DMS114 treated with DMSO at 0.1 percent for 48 hours (cell line): Measurements from ENCODE around the gene AMBRA1.

Experiments used
- DNase-seq: peaks from one replicate; lab custom pipeline; 2025; ENCODE audit not compliant: unreplicated experiment; lab: John Stamatoyannopoulos, UW

AMBRA1 gene

GRCh38 chr11:46408407-46408986 lies 185.3 kb downstream of the AMBRA1 start:
- no peak for DNase-seq

GRCh38 chr11:46407635-46408034 lies 186.2 kb downstream of the AMBRA1 start:
- DNase-seq = no peak

GRCh38 chr11:46404476-46405017 lies 189.3 kb downstream of the AMBRA1 start:
- no peak for DNase-seq

- DNase-seq = no peak
These were observed 190.6 kb downstream of the AMBRA1 start for GRCh38 chr11:46402957-46403902.

GRCh38 chr11:46397526-46397925 lies 196.3 kb downstream of the AMBRA1 start:
- DNase-seq = no peak

GRCh38 chr11:46393759-46394158 lies 200.1 kb downstream of the AMBRA1 start:
- no peak for DNase-seq

GRCh38 chr11:46393231-46393616 lies 200.6 kb downstream of the AMBRA1 start:
- DNase-seq = no peak

GRCh38 chr11:46392421-46393230 lies 201.2 kb downstream of the AMBRA1 start:
- peak; percentile 13 for DNase-seq

- DNase-seq = peak; percentile 31
These were observed 202.0 kb downstream of the AMBRA1 start, which contains the start of gene CHRM4 for GRCh38 chr11:46391578-46392420. CHRM4 (minus strand) TSS chr11:46391776; CDS start chr11:46386557, 5,219 bp downstream.

- no peak for DNase-seq
These were observed 202.6 kb downstream of the AMBRA1 start for GRCh38 chr11:46391186-46391577.

GRCh38 chr11:46390331-46391171 lies 203.3 kb downstream of the AMBRA1 start:
- DNase-seq = no peak

GRCh38 chr11:46389450-46390330 lies 204.1 kb downstream of the AMBRA1 start:
- peak; percentile 74 for DNase-seq

- DNase-seq = no peak
These were observed 205.0 kb downstream of the AMBRA1 start for GRCh38 chr11:46388619-46389449.

- DNase-seq = no peak
These were observed 205.8 kb downstream of the AMBRA1 start for GRCh38 chr11:46387919-46388618.

- no peak for DNase-seq
These were observed 206.4 kb downstream of the AMBRA1 start for GRCh38 chr11:46387456-46387855.

- no peak for DNase-seq
These were observed 207.1 kb downstream of the AMBRA1 start for GRCh38 chr11:46386674-46387073.
